ENCODE data around the gene UCK2. TPM values are rescaled to one million over a fixed set of nuclear protein-coding genes. Genes with fewer than 3 reads are reported as not detected.

Gene UCK2
- total RNA-seq, 1 experiment from 2014 or later, result 77.9 TPM

DNA sequence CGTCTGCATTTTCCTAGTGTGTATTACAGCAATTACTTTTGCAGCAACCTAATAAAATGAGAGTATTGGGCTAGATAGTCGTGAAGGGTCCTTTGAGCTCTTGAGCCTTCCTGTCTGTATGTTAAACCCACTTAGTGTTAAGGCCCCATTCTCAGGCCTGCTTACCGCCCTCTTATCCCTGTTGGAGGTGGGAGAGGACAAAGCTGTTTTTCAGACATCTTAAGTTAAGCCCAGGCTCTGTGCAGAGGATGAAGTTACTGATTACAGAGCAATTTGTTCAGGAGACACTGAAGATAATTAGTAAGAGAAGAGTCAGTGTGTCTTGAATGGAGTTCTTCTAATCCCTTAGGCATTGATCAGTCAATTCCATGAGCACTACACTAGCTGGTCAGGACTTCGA, 114.6 kb downstream of the UCK2 start:
- peaks cover 22 to 26% of the 10 kb centered on the region in 2 experiments for H3K4me1 Mint-ChIP-seq
- H3K56ac ChIP-seq (ENCODE audit: insufficient read length, low read depth, low read length), result no peak overlapping the region
- no peaks in the 10 kb centered on the region for H3K9me3 ChIP-seq (ENCODE audit: control insufficient read depth, low read depth, low read length)
- no peak overlapping the region for H2BK5ac ChIP-seq (ENCODE audit: insufficient read length, low read length)
- H3K14ac ChIP-seq (ENCODE audit: insufficient read depth, low read length), result no peak overlapping the region
- H3K27ac ChIP-seq (ENCODE audit: insufficient read length, low read depth, low read length), result no peak overlapping the region
- peaks cover 4% of the 10 kb centered on the region; the same call in 1 of the 2 replicates for H3K4me1 ChIP-seq (ENCODE audit: insufficient read depth, low read length)
- no CpG with 5 or more reads among the region's 4 CpGs for WGBS (ENCODE audit: extremely low coverage, insufficient read length, low lambda C conversion rate)
- no peaks in the 10 kb centered on the region for H3K36me3 Mint-ChIP-seq (ENCODE audit: insufficient read depth in 1 of 3, low read depth in 3 of 3)
- H2AFZ ChIP-seq (ENCODE audit: low read length), result no peak overlapping the region
- no peak overlapping the region for H2BK120ac ChIP-seq (ENCODE audit: low read depth, low read length, poor library complexity, severe bottlenecking)
- no peak overlapping the region for H4K91ac ChIP-seq (ENCODE audit: insufficient read length, low read depth, low read length)
- no peak for DNase-seq
- H3K27ac Mint-ChIP-seq, result no peak overlapping the region
- H3K79me2 ChIP-seq (ENCODE audit: insufficient read depth, low read length), result no peaks in the 10 kb centered on the region
- no peak overlapping the region for H4K5ac ChIP-seq (ENCODE audit: insufficient read length, low read depth, low read length)
- no peak overlapping the region for H2BK20ac ChIP-seq (ENCODE audit: low read depth, low read length, poor library complexity, severe bottlenecking)
- H3K27me3 ChIP-seq (ENCODE audit: insufficient read depth, low read length), result no peaks in the 10 kb centered on the region
- H3T11ph ChIP-seq (ENCODE audit: low read length), result no peak overlapping the region
- no peaks in the 10 kb centered on the region for H3K79me1 ChIP-seq (ENCODE audit: insufficient read depth, low read depth, low read length, poor library complexity, severe bottlenecking)
- no peak overlapping the region for H3K4me3 Mint-ChIP-seq
- no peak overlapping the region for H3K4ac ChIP-seq (ENCODE audit: low read depth, low read length)
- H3K9me3 Mint-ChIP-seq, result no peaks in the 10 kb centered on the region
- no peak overlapping the region for H2BK12ac ChIP-seq (ENCODE audit: insufficient read length, low read depth, low read length)
- H3K9ac ChIP-seq (ENCODE audit: extremely low read depth, insufficient read length, low read length), result no peak overlapping the region
- H3K23ac ChIP-seq (ENCODE audit: insufficient read length, low read depth, low read length), result no peak overlapping the region
- H4K20me1 ChIP-seq (ENCODE audit: control insufficient read depth, insufficient read depth, insufficient read length), result no peaks in the 10 kb centered on the region
- peaks cover 1% of the 10 kb centered on the region for H3K27me3 Mint-ChIP-seq (ENCODE audit: low read depth)
- TF ChIP-seq, protein P1, sequence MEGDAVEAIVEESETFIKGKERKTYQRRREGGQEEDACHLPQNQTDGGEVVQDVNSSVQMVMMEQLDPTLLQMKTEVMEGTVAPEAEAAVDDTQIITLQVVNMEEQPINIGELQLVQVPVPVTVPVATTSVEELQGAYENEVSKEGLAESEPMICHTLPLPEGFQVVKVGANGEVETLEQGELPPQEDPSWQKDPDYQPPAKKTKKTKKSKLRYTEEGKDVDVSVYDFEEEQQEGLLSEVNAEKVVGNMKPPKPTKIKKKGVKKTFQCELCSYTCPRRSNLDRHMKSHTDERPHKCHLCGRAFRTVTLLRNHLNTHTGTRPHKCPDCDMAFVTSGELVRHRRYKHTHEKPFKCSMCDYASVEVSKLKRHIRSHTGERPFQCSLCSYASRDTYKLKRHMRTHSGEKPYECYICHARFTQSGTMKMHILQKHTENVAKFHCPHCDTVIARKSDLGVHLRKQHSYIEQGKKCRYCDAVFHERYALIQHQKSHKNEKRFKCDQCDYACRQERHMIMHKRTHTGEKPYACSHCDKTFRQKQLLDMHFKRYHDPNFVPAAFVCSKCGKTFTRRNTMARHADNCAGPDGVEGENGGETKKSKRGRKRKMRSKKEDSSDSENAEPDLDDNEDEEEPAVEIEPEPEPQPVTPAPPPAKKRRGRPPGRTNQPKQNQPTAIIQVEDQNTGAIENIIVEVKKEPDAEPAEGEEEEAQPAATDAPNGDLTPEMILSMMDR (conservative IDR thresholded peaks at IDR 0.05), result no peak
- no peak overlapping the region for H3K4me2 ChIP-seq (ENCODE audit: insufficient read depth, insufficient read length, low read length)
- H3K18ac ChIP-seq (ENCODE audit: insufficient read length, low read depth, low read length), result no peak overlapping the region
- H4K8ac ChIP-seq (replicated peaks; ENCODE audit: insufficient read length, low read depth, low read length), result no peak overlapping the region
- H3K23me2 ChIP-seq (ENCODE audit: insufficient read length, low read depth, low read length, poor library complexity, severe bottlenecking), result no peaks in the 10 kb centered on the region
- no peak overlapping the region for H2BK15ac ChIP-seq (ENCODE audit: low read depth, low read length)
- H2AK5ac ChIP-seq (ENCODE audit: insufficient read length, low read length), result no peak overlapping the region
